D721Med (cell line): ENCODE measurements around the gene IFI27L2.

ENCODE experiments used
- DNase-seq: peaks from one replicate; pipeline ENCODE4 v3.0.0; 2011; ENCODE audit warnings: low spot score; ENCODE audit not compliant: insufficient read length
- FAIRE-seq: peaks from 2 replicates; lab custom pipeline; 2011; peaks lifted over from hg19 to GRCh38; lab: Jason Lieb, UNC
- CTCF ChIP-seq: IDR thresholded peaks from 2 replicates; pipeline ENCODE4 v1.5.1; 2012; ENCODE audit warnings: mild to moderate bottlenecking, control low read depth; ENCODE audit not compliant: insufficient read depth; ENCODE audit errors: missing control alignments

IFI27L2 gene

GRCh38 chr14:94124582-94125377 lies 4.6 kb downstream of the IFI27L2 start:
- TF ChIP-seq CTCF = no peak
- DNase-seq (no peak), FAIRE-seq (no peak)

- DNase-seq (no peak), FAIRE-seq (no peak)
- no peak for TF ChIP-seq CTCF
Observed at GRCh38 chr14:94123868-94124267, 5.5 kb downstream of the IFI27L2 start.

- TF ChIP-seq CTCF = no peak
- no peak for DNase-seq
Observed at GRCh38 chr14:94123296-94123695, 6.1 kb downstream of the IFI27L2 start.

GRCh38 chr14:94122438-94122837 lies 7.0 kb downstream of the IFI27L2 start:
- FAIRE-seq = no peak
- no peak for DNase-seq
- no peak for TF ChIP-seq CTCF

More at GRCh38 chr14:94123296-94123695, 6.1 kb downstream of the IFI27L2 start:
- FAIRE-seq = no peak

- FAIRE-seq (no peak), DNase-seq (no peak)
- TF ChIP-seq CTCF = no peak
Observed at GRCh38 chr14:94121485-94121884, 7.9 kb downstream of the IFI27L2 start.

- TF ChIP-seq CTCF = no peak
- FAIRE-seq (no peak), DNase-seq (no peak)
Observed at GRCh38 chr14:94120667-94121340, 8.6 kb downstream of the IFI27L2 start.

- no peak for FAIRE-seq
- TF ChIP-seq CTCF = no peak
- DNase-seq = no peak
Observed at GRCh38 chr14:94119071-94119470, 10.3 kb downstream of the IFI27L2 start.
